ENCODE results near the gene TMCC1.

DNA sequence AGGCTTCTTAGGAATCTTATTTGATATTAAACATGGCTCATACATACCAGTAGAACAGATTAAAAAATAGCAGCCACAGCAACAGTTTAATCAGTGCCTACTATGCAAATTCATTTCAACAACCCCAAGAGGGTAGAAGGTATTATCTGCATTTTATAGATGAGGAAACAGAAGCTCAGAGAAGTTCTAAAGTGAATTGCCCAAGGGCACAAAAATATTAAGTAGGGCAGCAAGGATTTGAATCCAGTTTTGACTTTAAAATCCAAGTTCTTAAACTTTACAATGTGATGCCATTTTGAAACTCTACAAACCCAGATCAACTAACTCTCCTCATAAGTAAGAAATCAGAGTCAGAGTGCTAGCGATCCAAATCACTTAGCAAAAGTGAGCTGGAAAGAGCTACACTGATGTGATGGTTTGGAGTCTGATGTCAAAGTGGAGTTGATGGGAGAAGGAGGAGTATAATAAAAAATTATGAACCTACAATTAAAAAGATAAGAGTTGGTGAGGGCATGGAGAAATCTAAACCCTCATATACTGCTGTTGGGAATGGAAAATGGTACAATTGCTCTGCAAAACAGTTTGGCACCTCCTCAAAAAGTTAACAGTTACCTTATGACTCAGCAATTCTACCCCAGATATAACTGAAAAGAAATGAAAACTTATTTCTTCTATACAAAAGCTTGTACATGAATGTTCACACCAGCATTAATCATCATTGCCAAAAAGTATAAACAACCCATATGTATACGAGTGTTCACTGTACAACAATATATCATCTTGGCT is 236.1 kb downstream of the TMCC1 start:
- TF ChIP-seq, protein P1, sequence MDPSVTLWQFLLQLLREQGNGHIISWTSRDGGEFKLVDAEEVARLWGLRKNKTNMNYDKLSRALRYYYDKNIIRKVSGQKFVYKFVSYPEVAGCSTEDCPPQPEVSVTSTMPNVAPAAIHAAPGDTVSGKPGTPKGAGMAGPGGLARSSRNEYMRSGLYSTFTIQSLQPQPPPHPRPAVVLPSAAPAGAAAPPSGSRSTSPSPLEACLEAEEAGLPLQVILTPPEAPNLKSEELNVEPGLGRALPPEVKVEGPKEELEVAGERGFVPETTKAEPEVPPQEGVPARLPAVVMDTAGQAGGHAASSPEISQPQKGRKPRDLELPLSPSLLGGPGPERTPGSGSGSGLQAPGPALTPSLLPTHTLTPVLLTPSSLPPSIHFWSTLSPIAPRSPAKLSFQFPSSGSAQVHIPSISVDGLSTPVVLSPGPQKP (IDR thresholded peaks at IDR 0.05; ENCODE audit: low read depth, low read length) = no peak
- TF ChIP-seq YBX1 (IDR thresholded peaks at IDR 0.05) = no peak
- TF ChIP-seq EGR1 (IDR thresholded peaks at IDR 0.05; ENCODE audit: borderline replicate concordance in 1 of 2, low read depth in 2 of 2, low read length in 2 of 2) = no peak
- TF ChIP-seq POLR2A (IDR thresholded peaks at IDR 0.05; ENCODE audit: low read depth, low read length) = no peak
- TF ChIP-seq DPF2 (IDR thresholded peaks at IDR 0.05) = no peak
- TF ChIP-seq ETV6 (conservative IDR thresholded peaks at IDR 0.05 in 1 of 2, IDR thresholded peaks at IDR 0.05 in 1 of 2; ENCODE audit: borderline replicate concordance in 1 of 2, low read depth in 1 of 2) = no peak
- TF ChIP-seq, protein P2, sequence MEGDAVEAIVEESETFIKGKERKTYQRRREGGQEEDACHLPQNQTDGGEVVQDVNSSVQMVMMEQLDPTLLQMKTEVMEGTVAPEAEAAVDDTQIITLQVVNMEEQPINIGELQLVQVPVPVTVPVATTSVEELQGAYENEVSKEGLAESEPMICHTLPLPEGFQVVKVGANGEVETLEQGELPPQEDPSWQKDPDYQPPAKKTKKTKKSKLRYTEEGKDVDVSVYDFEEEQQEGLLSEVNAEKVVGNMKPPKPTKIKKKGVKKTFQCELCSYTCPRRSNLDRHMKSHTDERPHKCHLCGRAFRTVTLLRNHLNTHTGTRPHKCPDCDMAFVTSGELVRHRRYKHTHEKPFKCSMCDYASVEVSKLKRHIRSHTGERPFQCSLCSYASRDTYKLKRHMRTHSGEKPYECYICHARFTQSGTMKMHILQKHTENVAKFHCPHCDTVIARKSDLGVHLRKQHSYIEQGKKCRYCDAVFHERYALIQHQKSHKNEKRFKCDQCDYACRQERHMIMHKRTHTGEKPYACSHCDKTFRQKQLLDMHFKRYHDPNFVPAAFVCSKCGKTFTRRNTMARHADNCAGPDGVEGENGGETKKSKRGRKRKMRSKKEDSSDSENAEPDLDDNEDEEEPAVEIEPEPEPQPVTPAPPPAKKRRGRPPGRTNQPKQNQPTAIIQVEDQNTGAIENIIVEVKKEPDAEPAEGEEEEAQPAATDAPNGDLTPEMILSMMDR (IDR thresholded peaks at IDR 0.05 in 2 of 3, conservative IDR thresholded peaks at IDR 0.05 in 1 of 3; ENCODE audit: control insufficient read depth in 2 of 3, extremely low read depth in 1 of 3, insufficient read depth in 1 of 3, low read depth in 3 of 3, low read length in 3 of 3) = no peak

All from GM12878 (cell line).